Measurements from ENCODE around the gene DDX10.

Gene DDX10

DNA sequence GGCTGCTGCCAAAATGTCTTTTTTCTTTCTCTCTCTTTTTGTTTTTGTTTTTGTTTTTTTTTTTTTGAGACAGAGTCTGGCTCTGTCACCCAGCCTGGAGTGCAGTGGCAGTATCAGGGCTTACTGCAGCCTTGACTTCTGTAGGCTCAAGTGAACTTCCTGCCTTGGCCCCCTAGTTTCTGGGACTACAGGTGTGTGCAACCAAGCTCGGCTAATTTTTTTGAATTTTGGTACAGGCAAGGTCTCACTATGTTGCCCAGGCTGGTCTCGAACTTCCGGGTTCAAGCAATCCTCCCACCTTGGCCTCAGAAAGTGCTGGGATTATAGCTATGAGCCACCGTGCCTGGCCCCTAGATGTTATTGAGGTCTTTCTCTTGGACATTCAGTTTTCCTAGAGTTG is 2.2 kb upstream of the DDX10 start:
- no peak for DNase-seq

GRCh38 chr11:108663154-108663877 is 1.6 kb upstream of the DDX10 start:
- DNase-seq, result no peak

DNA sequence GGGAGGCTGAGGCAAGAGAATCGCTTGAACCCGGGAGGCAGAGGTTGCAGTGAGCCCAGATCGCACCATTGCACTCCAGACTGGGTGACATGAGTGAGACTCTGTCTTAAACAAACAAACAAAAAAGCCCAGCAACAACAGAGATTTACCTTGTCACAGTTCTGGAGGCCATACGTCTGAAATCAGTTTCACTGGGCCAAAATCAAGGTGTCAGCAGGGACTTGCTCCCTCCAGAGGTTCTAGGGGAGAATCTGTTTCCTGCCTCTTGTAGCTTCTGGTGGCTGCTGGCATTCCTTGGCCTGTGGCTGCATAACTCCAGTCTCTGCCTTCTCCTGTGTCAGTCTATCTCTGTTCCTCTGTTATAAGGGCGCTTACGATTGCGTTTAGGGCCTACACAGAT is 1.5 kb downstream of the DDX10 start:
- no peak for DNase-seq

DNA sequence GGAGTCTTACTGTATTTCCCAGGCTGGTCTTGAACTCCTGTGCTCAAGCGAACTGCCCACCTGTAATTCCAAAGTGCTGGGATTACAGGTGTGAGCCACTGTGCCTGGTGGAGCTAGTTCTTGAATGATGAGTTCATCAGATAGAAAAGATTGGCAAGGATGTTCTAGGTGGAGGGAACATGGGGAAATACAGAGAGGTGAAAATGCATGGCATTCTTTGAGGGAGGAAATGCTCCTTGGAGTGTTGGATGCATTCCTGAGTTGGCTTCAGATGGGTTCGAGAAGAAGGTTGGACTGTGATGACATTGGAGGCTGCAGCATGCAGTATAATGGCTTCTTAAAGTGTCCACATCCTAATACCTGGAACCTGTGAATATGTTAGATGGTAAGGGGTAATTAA is 4.4 kb downstream of the DDX10 start:
- no peak for DNase-seq

- no peak for DNase-seq
Measured at GRCh38 chr11:108669711-108670110, 4.8 kb downstream of the DDX10 start.

GRCh38 chr11:108670451-108670850 is 5.6 kb downstream of the DDX10 start:
- no peak for DNase-seq

GRCh38 chr11:108672113-108672512 is 7.2 kb downstream of the DDX10 start:
- DNase-seq, result peak in 1 of 14 donors; percentile 8

DNA sequence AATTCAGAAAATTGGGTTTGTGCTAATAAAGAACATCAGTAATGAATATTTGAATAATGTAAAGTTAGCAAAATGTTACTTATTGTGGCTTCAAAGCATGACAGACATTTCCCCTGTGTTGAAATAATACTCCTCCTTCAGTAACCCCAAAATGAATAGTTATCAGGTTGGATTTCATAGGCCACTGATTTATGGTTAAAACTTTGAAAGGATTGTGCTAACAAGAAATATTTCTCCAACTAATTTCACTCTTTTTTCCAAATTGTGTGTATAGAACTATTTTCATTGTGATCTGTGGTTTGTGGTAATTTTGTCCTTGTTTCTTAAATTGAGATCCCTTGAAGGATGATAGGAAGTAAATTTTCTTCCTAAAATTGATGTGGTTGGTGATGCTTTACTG is 7.9 kb downstream of the DDX10 start:
- no peak for DNase-seq

GRCh38 chr11:108679045-108679444 is 14.2 kb downstream of the DDX10 start:
- no peak for DNase-seq

GRCh38 chr11:108680271-108680670 is 15.4 kb downstream of the DDX10 start:
- DNase-seq, result no peak

DNA sequence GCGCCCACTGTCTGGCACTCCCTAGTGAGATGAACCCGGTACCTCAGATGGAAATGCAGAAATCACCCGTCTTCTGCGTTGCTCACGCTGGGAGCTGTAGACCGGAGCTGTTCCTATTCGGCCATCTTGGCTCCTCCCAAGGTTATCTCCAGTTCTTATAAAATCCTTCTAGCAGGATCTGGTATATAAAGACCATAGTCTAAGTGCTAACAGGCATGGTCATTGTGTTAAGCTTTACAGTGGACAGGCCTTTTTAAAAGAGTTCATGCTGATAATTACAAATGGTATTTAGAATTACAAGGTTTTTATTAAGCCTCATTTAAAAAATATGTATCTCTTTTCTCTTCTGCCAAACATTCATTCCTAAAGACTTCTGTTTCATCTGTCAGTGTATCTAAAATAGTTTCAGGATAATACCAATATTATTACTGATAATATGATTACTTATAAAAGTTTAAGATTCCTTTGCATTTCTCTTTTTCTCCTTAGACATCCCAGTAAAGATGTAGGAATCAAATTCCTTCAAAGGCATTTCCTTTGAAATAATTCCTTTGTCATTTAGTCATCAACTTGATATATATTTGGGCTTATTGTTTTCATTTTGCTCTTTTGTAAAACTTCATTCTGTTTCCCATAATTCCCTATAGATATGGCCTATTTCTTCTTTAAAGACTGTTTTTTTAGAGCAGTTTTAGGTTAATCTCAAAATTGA is 20.7 kb downstream of the DDX10 start:
- no peak for DNase-seq

DNA sequence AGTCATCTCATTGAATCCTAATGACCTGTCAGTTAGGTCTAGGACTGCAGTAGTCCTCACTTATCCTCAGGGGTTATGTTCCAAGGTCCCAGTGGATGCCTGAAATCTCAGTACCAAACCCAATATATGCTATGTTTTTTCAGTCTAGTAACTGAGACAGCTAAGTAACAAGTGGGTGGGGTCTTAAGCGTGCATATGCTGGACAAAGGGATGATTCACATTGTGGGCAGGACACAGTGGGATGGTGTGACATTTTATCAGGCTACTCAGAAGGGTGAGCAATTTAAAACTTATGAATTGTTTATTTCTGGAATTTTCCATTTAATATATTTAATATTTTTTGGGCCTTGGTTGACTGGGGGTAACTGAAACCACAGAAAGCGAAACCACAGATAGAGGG is 29.0 kb downstream of the DDX10 start:
- DNase-seq, result no peak

DNA sequence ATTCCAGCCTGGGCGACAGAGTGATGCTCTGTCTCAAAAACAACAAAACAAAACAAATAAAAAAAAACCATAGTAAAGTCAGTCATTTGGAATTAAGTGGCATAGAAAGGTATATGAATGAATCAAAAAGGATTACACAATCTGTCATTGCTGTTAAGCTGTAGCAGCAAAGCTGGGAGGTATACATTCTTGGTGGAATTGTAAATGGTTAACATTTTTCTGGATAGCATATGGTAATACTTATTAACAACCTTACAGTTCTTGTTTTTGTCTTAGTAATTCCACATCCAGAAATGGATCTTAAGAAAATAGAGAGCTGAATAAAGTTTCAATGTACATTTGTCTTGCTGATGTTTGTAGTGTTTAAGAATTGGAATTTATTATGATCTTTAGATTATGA is 30.0 kb downstream of the DDX10 start:
- no peak for DNase-seq

GRCh38 chr11:108697872-108698473 is 33.1 kb downstream of the DDX10 start:
- DNase-seq, result peak in 10 of 14 donors; percentile 0 to 36 (median 2)

- DNase-seq, result no peak
Measured at GRCh38 chr11:108698844-108699642, 34.2 kb downstream of the DDX10 start.

- DNase-seq, result no peak
Measured at GRCh38 chr11:108703916-108704315, 39.0 kb downstream of the DDX10 start.

GRCh38 chr11:108705061-108705460 is 40.2 kb downstream of the DDX10 start:
- no peak for DNase-seq

GRCh38 chr11:108708173-108708572 is 43.3 kb downstream of the DDX10 start:
- no peak for DNase-seq

DNA sequence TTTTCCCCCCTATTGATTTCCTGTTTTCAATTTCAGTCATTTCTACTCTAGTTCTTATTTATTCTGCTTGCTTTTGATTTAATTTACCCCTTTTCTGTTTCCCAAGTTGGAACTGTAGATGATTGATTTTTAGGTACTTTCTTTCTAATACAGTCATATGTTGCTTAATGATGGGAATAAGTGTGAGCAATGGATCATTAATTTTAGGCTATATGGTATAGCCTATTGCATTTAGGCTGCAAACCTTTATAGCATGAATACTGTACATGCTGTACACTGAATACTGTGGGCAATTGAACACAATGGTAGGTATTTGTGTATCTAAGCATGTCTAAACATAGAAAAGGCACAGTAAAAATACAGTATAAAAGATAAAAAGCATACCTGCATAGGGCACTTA is 44.9 kb downstream of the DDX10 start:
- no peak for DNase-seq

GRCh38 chr11:108713076-108713790 is 48.4 kb downstream of the DDX10 start:
- DNase-seq, result no peak

GRCh38 chr11:108715239-108715638 is 50.4 kb downstream of the DDX10 start:
- DNase-seq, result no peak

GRCh38 chr11:108718466-108718865 is 53.6 kb downstream of the DDX10 start:
- no peak for DNase-seq
